Measurements from ENCODE around the gene MAPK8IP3.

The MAPK8IP3 gene

GRCh38 chr16:1763521-1764511 lies 57.8 kb downstream of the MAPK8IP3 start:
- no peak for DNase-seq

- DNase-seq = no peak
Measured at GRCh38 chr16:1764971-1765370, 59.0 kb downstream of the MAPK8IP3 start.

- no peak for DNase-seq
Measured at GRCh38 chr16:1765826-1766225, 59.8 kb downstream of the MAPK8IP3 start.

- no peak for DNase-seq
Measured at GRCh38 chr16:1766231-1766630, 60.2 kb downstream of the MAPK8IP3 start.

- DNase-seq = no peak
Measured at GRCh38 chr16:1766701-1767100, 60.7 kb downstream of the MAPK8IP3 start.

GRCh38 chr16:1767116-1767994 lies 61.4 kb downstream of the MAPK8IP3 start:
- no peak for DNase-seq

- DNase-seq = no peak
Measured at GRCh38 chr16:1768061-1768766, 62.2 kb downstream of the MAPK8IP3 start.

GRCh38 chr16:1768767-1769401 lies 62.9 kb downstream of the MAPK8IP3 start:
- DNase-seq = no peak

GRCh38 chr16:1769402-1770300 lies 63.7 kb downstream of the MAPK8IP3 start:
- no peak for DNase-seq

GRCh38 chr16:1770328-1771187 lies 64.6 kb downstream of the MAPK8IP3 start:
- no peak for DNase-seq

GRCh38 chr16:1771188-1771863 lies 65.3 kb downstream of the MAPK8IP3 start, which contains the start of gene NME3:
Gene NME3, minus strand, starts transcription at chr16:1771543. Its CDS starts 9 bp downstream, at chr16:1771534.
- DNase-seq = peak; percentile 41 to 58

- no peak for DNase-seq
Measured at GRCh38 chr16:1771864-1772361, 65.9 kb downstream of the MAPK8IP3 start.

- DNase-seq = no peak
Measured at GRCh38 chr16:1772362-1772907, 66.4 kb downstream of the MAPK8IP3 start, which contains the start of gene EME2. Gene EME2, plus strand, starts transcription at chr16:1772810. Its CDS starts 418 bp downstream, at chr16:1773228.

GRCh38 chr16:1772908-1773702 lies 67.1 kb downstream of the MAPK8IP3 start, which contains the start of gene MRPS34:
Gene MRPS34, minus strand, starts transcription at chr16:1773134. Its CDS starts 15 bp downstream, at chr16:1773119.
- DNase-seq = peak; percentile 51 to 58

GRCh38 chr16:1773703-1774447 lies 67.9 kb downstream of the MAPK8IP3 start:
- peak; percentile 10 to 20 for DNase-seq

- DNase-seq = no peak
Measured at GRCh38 chr16:1774448-1774780, 68.4 kb downstream of the MAPK8IP3 start.

All from AML-193 (cell line).